OCI-LY1 (cell line): Measurements from ENCODE around the gene GMPPA.

Experiments
- H2AFZ ChIP-seq: fragments of 200-600 bp; sonication (generic), shearing (Covaris generic); 2 replicates; pipeline ENCODE4 v1.6.0; 2014; ENCODE audit warnings: antibody characterized with exemption, mild to moderate bottlenecking, low read length
- H3F3A ChIP-seq: fragments of 200-600 bp; sonication (generic), shearing (Covaris generic); 2 replicates; pipeline ENCODE4 v1.6.0; 2014; ENCODE audit warnings: mild to moderate bottlenecking, antibody characterized with exemption, low read length, moderate library complexity; ENCODE audit not compliant: insufficient read depth
- H3K27ac ChIP-seq: fragments of 200-600 bp; sonication (generic); 2 replicates; pipeline ENCODE4 v1.5.1; 2014; ENCODE audit warnings: low read length, mixed run types, mild to moderate bottlenecking, low read depth; ENCODE audit not compliant: poor library complexity, severe bottlenecking
- H3K27me3 ChIP-seq: fragments of 200-600 bp; sonication (generic); 2 replicates; pipeline ENCODE4 v1.6.0; 2014; ENCODE audit warnings: antibody characterized with exemption, mild to moderate bottlenecking, low read length, moderate library complexity; ENCODE audit not compliant: insufficient read depth
- H3K36me3 ChIP-seq: fragments of 200-600 bp; sonication (generic); 2 replicates; pipeline ENCODE4 v1.6.1; 2014; ENCODE audit warnings: mild to moderate bottlenecking, antibody characterized with exemption, low read length, moderate library complexity, mixed read lengths; ENCODE audit not compliant: insufficient read depth
- H3K4me1 ChIP-seq: fragments of 200-600 bp; sonication (generic); 2 replicates; pipeline ENCODE4 v1.5.1; 2014; ENCODE audit warnings: mild to moderate bottlenecking, low read length, moderate library complexity; ENCODE audit not compliant: insufficient read depth, severe bottlenecking
- H3K4me2 ChIP-seq: fragments of 200-600 bp; sonication (generic), shearing (Covaris generic); 2 replicates; pipeline ENCODE4 v1.6.1; 2014; ENCODE audit warnings: low read length
- H3K4me3 ChIP-seq: fragments of 200-600 bp; sonication (generic); 2 replicates; pipeline ENCODE4 v1.5.1; 2014; ENCODE audit warnings: low read length, low read depth, mild to moderate bottlenecking, mixed read lengths; ENCODE audit not compliant: poor library complexity, severe bottlenecking
- H3K79me2 ChIP-seq: fragments of 200-600 bp; shearing (Covaris generic); 2 replicates; pipeline ENCODE4 v1.6.1; 2016; ENCODE audit warnings: mixed run types, low read length, mixed read lengths; ENCODE audit not compliant: insufficient read depth
- H3K9ac ChIP-seq: fragments of 200-600 bp; sonication (generic), shearing (Covaris generic); 2 replicates; pipeline ENCODE4 v1.6.1; 2014; ENCODE audit warnings: mild to moderate bottlenecking, low read length, mixed read lengths
- H3K9me2 ChIP-seq: fragments of 200-600 bp; sonication (generic), shearing (Covaris generic); 2 replicates; pipeline ENCODE4 v1.6.1; 2014; ENCODE audit warnings: low read depth, mild to moderate bottlenecking, low read length, mixed read lengths
- H3K9me3 ChIP-seq: fragments of 200-600 bp; shearing (Covaris generic); 2 replicates; pipeline ENCODE4 v1.6.1; 2014; ENCODE audit warnings: low read length, mixed read lengths
- H4K20me1 ChIP-seq: fragments of 200-600 bp; sonication (generic), shearing (Covaris generic); 2 replicates; pipeline ENCODE4 v1.6.0; 2016; ENCODE audit warnings: mild to moderate bottlenecking, low read length; ENCODE audit not compliant: insufficient read depth
- CTCF ChIP-seq: fragments of 200-600 bp; sonication (generic), shearing (Covaris generic); IDR thresholded peaks from 2 replicates; pipeline ENCODE4 v1.5.1; 2017; ENCODE audit warnings: mild to moderate bottlenecking, antibody characterized with exemption, low read length, moderate library complexity, mixed read lengths
- EZH2 ChIP-seq: fragments of 200-600 bp; sonication (generic), shearing (Covaris generic); IDR thresholded peaks from 2 replicates; pipeline ENCODE4 v1.8.0; 2017; ENCODE audit warnings: borderline replicate concordance, mixed run types, mild to moderate bottlenecking, antibody characterized with exemption, low read length, moderate library complexity, mixed read lengths

The GMPPA gene

GRCh38 chr2:219497495-219498279, 1.0 kb upstream of the GMPPA start:
- Histone ChIP-seq H3K27ac (no peak overlapping the region), H3K9me2 (no peaks in the 10 kb centered on the region), H4K20me1 (no peaks in the 10 kb centered on the region), H3K9me3 (no peaks in the 10 kb centered on the region), H3K4me3 (peak overlapping the region; percentile 69), H2AFZ (peak overlapping the region; percentile 8; the same call in 1 of the 2 replicates), H3K4me2 (peak overlapping the region; percentile 95), H3K36me3 (no peaks in the 10 kb centered on the region), H3K27me3 (no peaks in the 10 kb centered on the region), H3K9ac (peak overlapping the region; percentile 77), H3K4me1 (peaks cover 22% of the 10 kb centered on the region), H3K79me2 (no peaks in the 10 kb centered on the region), H3F3A (no peaks in the 10 kb centered on the region)
- no peak for TF ChIP-seq CTCF
- no peak for TF ChIP-seq EZH2

GRCh38 chr2:219499058-219499307, 292 bp downstream of the GMPPA start:
- Histone ChIP-seq H4K20me1 (no peaks in the 10 kb centered on the region), H3K36me3 (no peaks in the 10 kb centered on the region), H3K9me3 (no peaks in the 10 kb centered on the region), H3K4me1 (peaks cover 22% of the 10 kb centered on the region), H3K79me2 (no peaks in the 10 kb centered on the region), H3K27ac (no peak overlapping the region), H3K27me3 (no peaks in the 10 kb centered on the region), H3K4me3 (peak overlapping the region; percentile 69), H2AFZ (no peak overlapping the region), H3F3A (no peaks in the 10 kb centered on the region), H3K9me2 (no peaks in the 10 kb centered on the region), H3K9ac (peak overlapping the region; percentile 77), H3K4me2 (peak overlapping the region; percentile 95)
- TF ChIP-seq EZH2 (no peak), CTCF (no peak)

GRCh38 chr2:219499555-219499954, 864 bp downstream of the GMPPA start:
- TF ChIP-seq CTCF, result no peak
- no peak for TF ChIP-seq EZH2
- Histone ChIP-seq H2AFZ (no peak overlapping the region), H3K4me2 (peak overlapping the region; percentile 95), H3K27ac (no peak overlapping the region), H3K9me2 (no peaks in the 10 kb centered on the region), H3K9me3 (no peaks in the 10 kb centered on the region), H3K9ac (peak overlapping the region; percentile 77; the same call in 1 of the 2 replicates), H3K36me3 (no peaks in the 10 kb centered on the region), H3K4me3 (peak overlapping the region; percentile 69), H3F3A (no peaks in the 10 kb centered on the region), H3K27me3 (no peaks in the 10 kb centered on the region), H4K20me1 (no peaks in the 10 kb centered on the region), H3K4me1 (peaks cover 22% of the 10 kb centered on the region), H3K79me2 (no peaks in the 10 kb centered on the region)
